GM12878 (cell line): Measurements from ENCODE around the gene TULP1. TPM values are rescaled to one million over a fixed set of nuclear protein-coding genes. Genes with fewer than 3 reads are reported as not detected.

ENCODE experiments used
- ATAC-seq: fragments of 200-7000 bp; cut with Tn5 transposase; 3 replicates; pipeline ENCODE4 v1.9.1; 2020; ENCODE audit warnings: mild to moderate bottlenecking, moderate library complexity
- BruUV-seq: library from RNA; stranded (reverse); fragments of 400-500 nt; replicated peaks from 2 replicates; lab custom pipeline; 2021; lab: Mats Ljungman, UMichigan
- CTCF ChIA-PET: fragments of 300-600 bp; sonication (Branson Sonifier 250); formaldehyde crosslinking; extraction: SDS; loops from one replicate; lab custom pipeline; 2021; ENCODE audit warnings: inconsistent platforms; lab: Yijun Ruan, JAX
- POLR2A ChIA-PET: fragments of 350-600 bp; formaldehyde crosslinking; extraction: SDS; loops from one replicate; lab custom pipeline; 2021; ENCODE audit warnings: inconsistent platforms; lab: Charles Lee
- RAD21 ChIA-PET: fragments of 300-600 bp; sonication (Branson Sonifier 250); formaldehyde crosslinking; loops from one replicate; lab custom pipeline; 2023; ENCODE audit warnings: antibody characterized with exemption; ENCODE audit not compliant: unreplicated experiment; lab: Charles Lee
- SMC1A ChIA-PET: fragments of 300-600 bp; sonication (Branson Sonifier 250); formaldehyde crosslinking; loops from one replicate; lab custom pipeline; 2023; ENCODE audit not compliant: unreplicated experiment, uncharacterized antibody; lab: Charles Lee
- DNase-seq: peaks from one replicate; pipeline ENCODE4 v3.0.0-alpha.2; 2011; ENCODE audit warnings: low read depth, low spot score
- FAIRE-seq: peaks from 3 replicates; lab custom pipeline; 2011; peaks lifted over from hg19 to GRCh38; lab: Jason Lieb, UNC
- H2AFZ ChIP-seq: 2 replicates; pipeline ENCODE4 v1.6.0; 2011; ENCODE audit warnings: low read depth, low read length, control low read depth; ENCODE audit not compliant: control insufficient read depth
- H3K27ac ChIP-seq: 2 replicates; pipeline ENCODE4 v1.5.1; 2011; ENCODE audit warnings: control low read depth; ENCODE audit not compliant: control insufficient read depth, insufficient read depth
- H3K27me3 ChIP-seq, 2 experiments: replicated peaks in 1 of 2; 2 replicates each; pipeline versions ENCODE4 v1.6.0 to v1.6.1; 2011; ENCODE audit warnings: low read length in 1 of 2; ENCODE audit not compliant: control insufficient read depth in 2 of 2, insufficient read depth in 2 of 2
- H3K36me3 ChIP-seq, 2 experiments: 2 replicates each; pipeline ENCODE4 v1.5.1; 2011; ENCODE audit warnings: low read length in 1 of 2; ENCODE audit not compliant: control insufficient read depth in 2 of 2, insufficient read depth in 2 of 2
- H3K4me1 ChIP-seq: 2 replicates; pipeline ENCODE4 v1.6.1; 2011; ENCODE audit warnings: mild to moderate bottlenecking, low read length, moderate library complexity, mixed read lengths; ENCODE audit not compliant: control insufficient read depth, insufficient read depth
- H3K4me2 ChIP-seq: 2 replicates; pipeline ENCODE4 v1.6.0; 2011; ENCODE audit warnings: control low read depth; ENCODE audit not compliant: control insufficient read depth, insufficient read depth
- H3K4me3 ChIP-seq: fragments of 200-600 bp; sonication (generic); 2 replicates; pipeline ENCODE4 v1.5.1; 2016
- H3K79me2 ChIP-seq: 2 replicates; pipeline ENCODE4 v1.6.0; 2011; ENCODE audit warnings: low read length; ENCODE audit not compliant: control insufficient read depth, insufficient read depth
- H3K9ac ChIP-seq: 2 replicates; pipeline ENCODE4 v1.8.0; 2011; ENCODE audit warnings: low read length, control low read depth, mixed read lengths; ENCODE audit not compliant: control insufficient read depth, insufficient read depth
- H3K9me3 ChIP-seq: replicated peaks from 3 replicates; pipeline ENCODE4 v1.5.1; 2011; ENCODE audit warnings: mild to moderate bottlenecking, low read length; ENCODE audit not compliant: control insufficient read depth, insufficient read depth
- H4K20me1 ChIP-seq: 2 replicates; pipeline ENCODE4 v1.6.0; 2011; ENCODE audit not compliant: control insufficient read depth, insufficient read depth
- IKZF1 ChIP-seq: fragments of 450-650 bp; conservative IDR thresholded peaks from 2 replicates; pipeline ENCODE4 v1.6.1; 2017; ENCODE audit warnings: antibody characterized with exemption, mild to moderate bottlenecking
- PML ChIP-seq: IDR thresholded peaks from 2 replicates; pipeline ENCODE4 v1.6.1; 2012; ENCODE audit warnings: low read length, inconsistent platforms
- POLR2A ChIP-seq: IDR thresholded peaks from 2 replicates; pipeline ENCODE4 v1.6.1; 2011; ENCODE audit warnings: low read depth, mild to moderate bottlenecking, low read length
- POLR2AphosphoS2 ChIP-seq: IDR thresholded peaks from 2 replicates; pipeline ENCODE4 v1.6.1; 2011; ENCODE audit warnings: low read depth, mild to moderate bottlenecking, low read length, improper control_type of control experiment, moderate library complexity
- SMAD5 ChIP-seq: IDR thresholded peaks from 2 replicates; pipeline ENCODE4 v1.6.1; 2016; ENCODE audit warnings: antibody characterized with exemption, low read depth
- WGBS: methylation state at CpG from one replicate; pipeline ENCODE4 v1.1.6; 2016; ENCODE audit warnings: low lambda C conversion rate; ENCODE audit not compliant: insufficient replicate concordance, insufficient coverage; ENCODE audit errors: missing lambda C conversion rate; 5-methylcytosine and 5-hydroxymethylcytosine counted together
- in situ Hi-C: fragments of 300-500 bp; cut with MboI; formaldehyde crosslinking; loops from 9 replicates; pipeline ENCODE4 v1.14.3; 2018; ENCODE audit warnings: mixed read lengths
- intact Hi-C: fragments of 100-400 bp; cut with micrococcal nuclease; formaldehyde crosslinking; loops from one replicate; pipeline ENCODE4 v1.14.2; 2022; ENCODE audit not compliant: unreplicated experiment
- polyA plus RNA-seq, 11 experiments: library from polyadenylated mRNA; depleted of rRNA in 4 of 11; unstranded in 6 of 11; stranded (reverse) in 5 of 11; fragments of >200 nt; fragmentation: Nextera tagmentation in 4 of 11; fragmentation: Illumina TruSeq in 1 of 11; extraction: Ambion mirVana in 4 of 11; extraction: Trizol in 1 of 11; gene quantifications; 1 replicate in 1 of 11; 2 replicates in 10 of 11; pipeline versions ENCODE4 v1.2.1 to v1.2.3, GENCODE V29; 2011 to 2016; ENCODE audit warnings: inconsistent platforms in 2 of 11, missing spikeins in 2 of 11, low read depth in 1 of 11
- total RNA-seq, 4 experiments: library from RNA; depleted of rRNA in 3 of 4; stranded (reverse); fragments of >200 nt in 3 of 4; fragmentation: Illumina TruSeq in 1 of 4; extraction: Trizol in 1 of 4; gene quantifications; 2 replicates each; pipeline versions ENCODE4 v1.2.1 to v1.2.3, GENCODE V29; 2013 to 2021
- TF ChIP-seq, protein P1 (sequence below): fragments of 450-650 bp; IDR thresholded peaks from 2 replicates; pipeline ENCODE4 v1.6.1; 2017; ENCODE audit warnings: borderline replicate concordance
- TF ChIP-seq, protein P2 (sequence below): IDR thresholded peaks from 2 replicates; pipeline ENCODE4 v1.6.1; 2012; ENCODE audit warnings: low read length, inconsistent platforms

Gene TULP1
- total and polyA plus RNA-seq, 10 of the 15 experiments (the other 5 are each of a cell fraction or from before 2014, with no cell fraction given): not detected

DNA sequence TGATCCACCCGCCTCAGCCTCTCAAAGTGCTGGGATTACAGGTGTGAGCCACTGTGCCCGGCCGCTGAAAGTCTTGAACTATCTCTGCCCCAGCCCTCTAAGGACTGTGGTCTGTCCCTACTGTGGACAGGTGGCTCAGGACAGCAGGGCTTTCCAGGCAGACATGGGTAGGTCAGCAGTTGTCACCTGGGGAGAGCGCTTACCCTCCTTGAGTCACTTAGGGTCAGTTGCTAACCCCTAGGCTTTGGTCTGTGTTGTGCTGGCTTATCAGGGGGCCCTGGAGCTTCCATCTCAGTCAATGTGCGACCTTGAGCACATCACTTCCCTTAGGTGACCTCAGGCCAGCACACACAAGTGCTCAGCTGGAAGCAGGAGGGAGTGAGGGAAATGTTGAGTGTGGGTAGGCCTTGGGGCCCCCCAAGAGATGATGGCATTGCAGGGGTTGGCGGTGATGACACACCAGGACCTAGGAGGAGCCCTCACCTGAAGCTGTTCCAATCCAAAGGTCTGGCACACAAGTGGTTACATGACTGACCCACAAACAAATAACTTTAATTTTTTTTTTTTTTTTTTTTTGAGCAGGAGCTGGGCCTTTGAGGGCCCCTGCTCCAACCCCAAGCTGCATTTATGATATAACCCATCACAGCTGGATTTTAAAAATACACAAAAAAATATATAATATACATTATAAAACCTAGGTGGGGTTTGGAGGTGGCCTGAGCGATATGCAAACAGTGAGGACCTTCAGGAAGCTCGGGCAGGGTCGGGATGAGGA, 39.4 kb downstream of the TULP1 start:
- DNase-seq: no peak
- H4K20me1 ChIP-seq: peaks cover 7% of the 10 kb centered on the region; the same call in 1 of the 2 replicates
- no peak overlapping the region for H2AFZ ChIP-seq
- intact Hi-C loops (no loop called here), in situ Hi-C loops (no loop called here)
- no TSS peak for BruUV-seq
- peaks cover 32% of the 10 kb centered on the region for H3K79me2 ChIP-seq
- RAD21 ChIA-PET: interaction anchor here (1.8 kb wide), 1 partner anchor 22 kb away, joined by 4 read pairs; no protein-coding TSS in a partner anchor
- no peak for FAIRE-seq
- no peaks in the 10 kb centered on the region for H3K4me1 ChIP-seq
- no peak overlapping the region for H3K27ac ChIP-seq
- H3K9me3 ChIP-seq: no peaks in the 10 kb centered on the region
- no peak; the same call in 2 of the 3 replicates for ATAC-seq
- 51% methylated on average over 9 of the region's 9 CpGs for WGBS
- POLR2A ChIA-PET: interaction anchor here (0.6 kb wide), 4 partner anchors 17 to 265 kb away, joined by 3 to 9 read pairs (median 5); no protein-coding TSS in a partner anchor
- peaks cover 14% of the 10 kb centered on the region in 2 experiments for H3K36me3 ChIP-seq
- TF ChIP-seq, protein P1, sequence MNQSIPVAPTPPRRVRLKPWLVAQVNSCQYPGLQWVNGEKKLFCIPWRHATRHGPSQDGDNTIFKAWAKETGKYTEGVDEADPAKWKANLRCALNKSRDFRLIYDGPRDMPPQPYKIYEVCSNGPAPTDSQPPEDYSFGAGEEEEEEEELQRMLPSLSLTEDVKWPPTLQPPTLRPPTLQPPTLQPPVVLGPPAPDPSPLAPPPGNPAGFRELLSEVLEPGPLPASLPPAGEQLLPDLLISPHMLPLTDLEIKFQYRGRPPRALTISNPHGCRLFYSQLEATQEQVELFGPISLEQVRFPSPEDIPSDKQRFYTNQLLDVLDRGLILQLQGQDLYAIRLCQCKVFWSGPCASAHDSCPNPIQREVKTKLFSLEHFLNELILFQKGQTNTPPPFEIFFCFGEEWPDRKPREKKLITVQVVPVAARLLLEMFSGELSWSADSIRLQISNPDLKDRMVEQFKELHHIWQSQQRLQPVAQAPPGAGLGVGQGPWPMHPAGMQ: no peak
- TF ChIP-seq SMAD5 (peak; percentile 43; the same call in 1 of the 2 replicates), POLR2A (peak; percentile 61; the same call in 1 of the 2 replicates), POLR2AphosphoS2 (peak; percentile 27; the same call in 1 of the 2 replicates), PML (peak; percentile 5; the same call in 1 of the 2 replicates), IKZF1 (no peak)
- TF ChIP-seq, protein P2, sequence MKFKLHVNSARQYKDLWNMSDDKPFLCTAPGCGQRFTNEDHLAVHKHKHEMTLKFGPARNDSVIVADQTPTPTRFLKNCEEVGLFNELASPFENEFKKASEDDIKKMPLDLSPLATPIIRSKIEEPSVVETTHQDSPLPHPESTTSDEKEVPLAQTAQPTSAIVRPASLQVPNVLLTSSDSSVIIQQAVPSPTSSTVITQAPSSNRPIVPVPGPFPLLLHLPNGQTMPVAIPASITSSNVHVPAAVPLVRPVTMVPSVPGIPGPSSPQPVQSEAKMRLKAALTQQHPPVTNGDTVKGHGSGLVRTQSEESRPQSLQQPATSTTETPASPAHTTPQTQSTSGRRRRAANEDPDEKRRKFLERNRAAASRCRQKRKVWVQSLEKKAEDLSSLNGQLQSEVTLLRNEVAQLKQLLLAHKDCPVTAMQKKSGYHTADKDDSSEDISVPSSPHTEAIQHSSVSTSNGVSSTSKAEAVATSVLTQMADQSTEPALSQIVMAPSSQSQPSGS: no peak
- H3K9ac ChIP-seq: no peak overlapping the region
- H3K27me3 ChIP-seq: no peaks in the 10 kb centered on the region
- SMC1A ChIA-PET: no interaction called here
- CTCF ChIA-PET: interaction anchor here (2.4 kb wide), 1 partner anchor 180 kb away, joined by 7 read pairs; no protein-coding TSS in a partner anchor
- H3K4me2 ChIP-seq: no peak overlapping the region
- no peak overlapping the region for H3K4me3 ChIP-seq
